MM.1S (cell line): ENCODE measurements around the gene SLC17A7.
"Not testable (repeated sequence)": the region's sequence is repeated elsewhere in the genome, so short reads cannot be mapped to it uniquely, and the experiment has no call there.

Experiments
- DNase-seq: peaks from one replicate; pipeline ENCODE4 v3.0.0-alpha.2; 2015
- H2AFZ ChIP-seq: fragments of 300-600 bp; sonication (generic); 2 replicates; pipeline ENCODE4 v1.6.0; 2016; ENCODE audit warnings: antibody characterized with exemption, low read length
- H3F3A ChIP-seq: fragments of 300-600 bp; sonication (generic); 2 replicates; pipeline ENCODE4 v1.6.1; 2016; ENCODE audit warnings: mild to moderate bottlenecking, antibody characterized with exemption, low read length, moderate library complexity, mixed read lengths; ENCODE audit not compliant: insufficient read depth
- H3K27ac ChIP-seq: fragments of 300-600 bp; sonication (generic); 2 replicates; pipeline ENCODE4 v1.5.1; 2016; ENCODE audit warnings: mild to moderate bottlenecking, low read length
- H3K27me3 ChIP-seq: fragments of 300-600 bp; sonication (generic); replicated peaks from 2 replicates; pipeline ENCODE4 v1.6.0; 2016; ENCODE audit warnings: low read length; ENCODE audit not compliant: insufficient read depth
- H3K36me3 ChIP-seq: fragments of 300-600 bp; sonication (generic); replicated peaks from 2 replicates; pipeline ENCODE4 v1.6.1; 2016; ENCODE audit warnings: mild to moderate bottlenecking, low read length, mixed read lengths; ENCODE audit not compliant: insufficient read depth
- H3K4me1 ChIP-seq: fragments of 300-600 bp; sonication (generic); 2 replicates; pipeline ENCODE4 v1.6.1; 2016; ENCODE audit warnings: low read length, mixed read lengths
- H3K4me2 ChIP-seq: fragments of 300-600 bp; sonication (generic); 2 replicates; pipeline ENCODE4 v1.6.0; 2016; ENCODE audit warnings: low read depth, low read length
- H3K4me3 ChIP-seq: fragments of 300-600 bp; sonication (generic); 2 replicates; pipeline ENCODE4 v1.5.1; 2016; ENCODE audit warnings: low read length, mixed read lengths
- H3K79me2 ChIP-seq: fragments of 300-600 bp; sonication (generic); 2 replicates; pipeline ENCODE4 v1.6.1; 2016; ENCODE audit warnings: mixed run types, low read length, mixed read lengths
- H3K9ac ChIP-seq: fragments of 300-600 bp; sonication (generic); 2 replicates; pipeline ENCODE4 v1.6.1; 2016; ENCODE audit warnings: low read length, mixed read lengths
- H3K9me2 ChIP-seq: fragments of 300-600 bp; sonication (generic); replicated peaks from 2 replicates; pipeline ENCODE4 v1.6.1; 2016; ENCODE audit warnings: mild to moderate bottlenecking, low read length, mixed read lengths; ENCODE audit not compliant: insufficient read depth
- H3K9me3 ChIP-seq: fragments of 300-600 bp; sonication (generic); replicated peaks from 2 replicates; pipeline ENCODE4 v1.6.1; 2016; ENCODE audit warnings: mild to moderate bottlenecking, low read length, mixed read lengths; ENCODE audit not compliant: insufficient read depth
- H4K20me1 ChIP-seq: fragments of 300-600 bp; sonication (generic); 2 replicates; pipeline ENCODE4 v1.6.1; 2016; ENCODE audit warnings: mild to moderate bottlenecking, low read length, moderate library complexity, mixed read lengths; ENCODE audit not compliant: insufficient read depth
- EZH2 ChIP-seq: fragments of 300-600 bp; sonication (generic); optimal IDR thresholded peaks from 2 replicates; pipeline ENCODE3; 2017; ENCODE audit warnings: low read depth, mild to moderate bottlenecking, antibody characterized with exemption, low read length, mixed read lengths
- EZH2phosphoT487 ChIP-seq: fragments of 300-600 bp; sonication (generic); IDR thresholded peaks from 2 replicates; pipeline ENCODE4 v1.6.1; 2018; ENCODE audit warnings: antibody characterized with exemption, low read length
- TF ChIP-seq, protein P1 (sequence below): fragments of 300-600 bp; sonication (generic); IDR thresholded peaks from 2 replicates; pipeline ENCODE4 v1.5.1; 2016; ENCODE audit warnings: antibody characterized with exemption, low read length, mixed read lengths

The SLC17A7 gene

DNA sequence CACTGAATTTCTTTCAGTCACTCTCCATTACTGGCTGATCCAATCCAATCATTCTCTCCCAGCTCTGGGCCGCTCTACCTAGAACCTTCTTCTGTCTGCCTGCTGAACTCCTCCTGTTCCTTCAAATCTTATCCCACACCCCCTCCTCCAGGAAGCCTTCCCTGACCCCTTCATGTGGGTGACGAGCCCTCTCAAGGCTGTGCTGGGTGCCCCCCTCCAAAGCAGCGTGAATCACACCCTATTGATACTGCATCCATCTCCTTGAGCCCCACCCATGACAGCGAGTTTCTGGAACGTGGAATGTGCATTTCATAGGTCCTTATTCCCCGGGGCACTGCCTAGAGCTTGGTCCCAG, 7.1 kb upstream of the SLC17A7 start:
- Histone ChIP-seq H3K4me2 (no peak overlapping the region), H3K4me1 (peaks cover 5% of the 10 kb centered on the region; the same call in 1 of the 2 replicates), H3K36me3 (no peaks in the 10 kb centered on the region), H3K9me3 (no peaks in the 10 kb centered on the region), H3K4me3 (no peak overlapping the region), H2AFZ (no peak overlapping the region), H3K27ac (no peak overlapping the region), H3F3A (peaks cover 19% of the 10 kb centered on the region), H3K27me3 (no peaks in the 10 kb centered on the region), H4K20me1 (no peaks in the 10 kb centered on the region), H3K9ac (no peak overlapping the region), H3K79me2 (peaks cover 20% of the 10 kb centered on the region), H3K9me2 (no peaks in the 10 kb centered on the region)
- no peak for DNase-seq
- no peak for TF ChIP-seq EZH2phosphoT487
- TF ChIP-seq, protein P1, sequence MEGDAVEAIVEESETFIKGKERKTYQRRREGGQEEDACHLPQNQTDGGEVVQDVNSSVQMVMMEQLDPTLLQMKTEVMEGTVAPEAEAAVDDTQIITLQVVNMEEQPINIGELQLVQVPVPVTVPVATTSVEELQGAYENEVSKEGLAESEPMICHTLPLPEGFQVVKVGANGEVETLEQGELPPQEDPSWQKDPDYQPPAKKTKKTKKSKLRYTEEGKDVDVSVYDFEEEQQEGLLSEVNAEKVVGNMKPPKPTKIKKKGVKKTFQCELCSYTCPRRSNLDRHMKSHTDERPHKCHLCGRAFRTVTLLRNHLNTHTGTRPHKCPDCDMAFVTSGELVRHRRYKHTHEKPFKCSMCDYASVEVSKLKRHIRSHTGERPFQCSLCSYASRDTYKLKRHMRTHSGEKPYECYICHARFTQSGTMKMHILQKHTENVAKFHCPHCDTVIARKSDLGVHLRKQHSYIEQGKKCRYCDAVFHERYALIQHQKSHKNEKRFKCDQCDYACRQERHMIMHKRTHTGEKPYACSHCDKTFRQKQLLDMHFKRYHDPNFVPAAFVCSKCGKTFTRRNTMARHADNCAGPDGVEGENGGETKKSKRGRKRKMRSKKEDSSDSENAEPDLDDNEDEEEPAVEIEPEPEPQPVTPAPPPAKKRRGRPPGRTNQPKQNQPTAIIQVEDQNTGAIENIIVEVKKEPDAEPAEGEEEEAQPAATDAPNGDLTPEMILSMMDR, result no peak

DNA sequence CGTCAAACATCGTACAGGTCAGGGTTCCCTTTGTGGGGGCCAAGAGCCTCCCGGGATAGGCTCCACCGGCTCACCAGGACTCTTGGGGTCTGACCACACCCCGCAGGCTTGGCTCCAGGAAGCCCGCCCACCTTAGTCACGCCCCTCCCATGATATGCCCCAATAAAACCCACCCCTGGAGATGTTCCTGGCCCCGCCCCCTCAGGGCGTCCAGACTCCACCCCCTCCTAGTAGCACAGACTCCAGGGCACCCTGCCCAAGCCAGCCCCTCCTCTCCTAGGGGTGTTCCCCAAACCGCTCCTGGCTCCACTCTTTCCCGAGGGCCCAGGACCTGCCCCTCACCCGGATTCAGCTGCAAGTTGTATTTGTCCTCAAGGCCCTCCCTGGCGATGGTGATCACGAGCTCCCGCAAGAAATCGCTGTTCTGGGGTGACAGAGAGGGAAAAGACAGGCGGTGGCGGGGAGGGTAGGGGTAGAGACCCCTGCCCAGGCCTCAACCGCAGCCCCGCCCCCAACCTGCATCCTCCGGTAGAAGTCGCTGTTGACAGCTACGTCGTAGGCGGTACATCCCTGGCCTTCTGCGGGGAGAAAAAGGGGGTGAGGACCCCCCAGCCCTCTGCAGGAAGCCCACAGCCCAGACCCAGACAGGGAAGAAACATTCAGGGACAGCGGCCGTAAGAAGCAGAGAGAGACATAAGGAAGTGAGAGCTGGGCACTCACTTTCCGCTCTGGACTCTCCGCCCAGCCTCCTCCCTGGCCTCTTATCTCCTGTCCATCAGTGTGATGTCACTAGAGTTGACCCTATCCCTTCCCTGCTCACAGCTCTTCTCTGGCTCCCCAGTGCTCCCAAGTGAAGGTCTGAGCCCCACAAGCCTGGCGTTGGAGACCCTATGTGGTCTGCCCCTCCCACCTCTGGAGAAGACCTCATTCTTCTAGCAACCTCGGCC, 6.4 kb upstream of the SLC17A7 start:
- H3K27ac ChIP-seq, result no peak overlapping the region
- no peaks in the 10 kb centered on the region for H3K9me2 ChIP-seq
- no peak overlapping the region for H3K4me3 ChIP-seq
- H3F3A ChIP-seq, result peaks cover 14% of the 10 kb centered on the region
- H3K36me3 ChIP-seq, result no peaks in the 10 kb centered on the region
- H3K27me3 ChIP-seq, result no peaks in the 10 kb centered on the region
- peaks cover 5% of the 10 kb centered on the region; the same call in 1 of the 2 replicates for H3K4me1 ChIP-seq
- TF ChIP-seq, protein P1, result no peak
- TF ChIP-seq EZH2 (no peak), EZH2phosphoT487 (no peak)
- no peak for DNase-seq
- H3K9me3 ChIP-seq, result no peaks in the 10 kb centered on the region
- no peak overlapping the region for H3K9ac ChIP-seq
- H2AFZ ChIP-seq, result no peak overlapping the region
- H4K20me1 ChIP-seq, result no peaks in the 10 kb centered on the region
- H3K4me2 ChIP-seq, result no peak overlapping the region
- H3K79me2 ChIP-seq, result peaks cover 20% of the 10 kb centered on the region

DNA sequence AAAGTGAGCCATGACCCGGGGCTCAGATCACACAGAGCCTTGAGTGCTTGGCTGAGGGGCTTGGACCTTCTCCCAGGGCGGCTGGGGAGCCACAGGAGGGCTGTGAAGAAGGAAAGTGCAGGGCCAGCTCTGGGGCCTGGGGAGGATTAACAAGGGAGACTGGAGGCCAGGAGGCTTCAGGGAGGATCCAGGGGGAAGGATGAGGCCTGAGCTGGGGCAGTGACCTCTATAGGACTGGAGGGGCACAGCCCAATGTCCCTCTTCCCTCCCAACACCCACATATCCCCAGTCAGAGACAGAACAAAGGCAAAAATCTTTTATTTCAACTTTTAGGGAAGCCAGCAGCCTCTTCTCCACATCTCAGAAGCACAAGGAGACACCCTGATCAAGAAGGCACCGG, 4.7 kb upstream of the SLC17A7 start:
- no peak overlapping the region for H3K27ac ChIP-seq
- H3K36me3 ChIP-seq, result no peaks in the 10 kb centered on the region
- H3K9me2 ChIP-seq, result no peaks in the 10 kb centered on the region
- TF ChIP-seq EZH2phosphoT487 (no peak), EZH2 (no peak)
- TF ChIP-seq, protein P1, result no peak
- H3K9me3 ChIP-seq, result no peaks in the 10 kb centered on the region
- no peaks in the 10 kb centered on the region for H4K20me1 ChIP-seq
- H3K4me2 ChIP-seq, result no peak overlapping the region
- DNase-seq, result no peak
- H2AFZ ChIP-seq, result no peak overlapping the region
- peaks cover 11% of the 10 kb centered on the region for H3K27me3 ChIP-seq
- H3K79me2 ChIP-seq, result peaks cover 14% of the 10 kb centered on the region
- H3K9ac ChIP-seq, result no peak overlapping the region
- peaks cover 6% of the 10 kb centered on the region; the same call in 1 of the 2 replicates for H3F3A ChIP-seq
- no peak overlapping the region for H3K4me3 ChIP-seq
- peaks cover 5% of the 10 kb centered on the region; the same call in 1 of the 2 replicates for H3K4me1 ChIP-seq

DNA sequence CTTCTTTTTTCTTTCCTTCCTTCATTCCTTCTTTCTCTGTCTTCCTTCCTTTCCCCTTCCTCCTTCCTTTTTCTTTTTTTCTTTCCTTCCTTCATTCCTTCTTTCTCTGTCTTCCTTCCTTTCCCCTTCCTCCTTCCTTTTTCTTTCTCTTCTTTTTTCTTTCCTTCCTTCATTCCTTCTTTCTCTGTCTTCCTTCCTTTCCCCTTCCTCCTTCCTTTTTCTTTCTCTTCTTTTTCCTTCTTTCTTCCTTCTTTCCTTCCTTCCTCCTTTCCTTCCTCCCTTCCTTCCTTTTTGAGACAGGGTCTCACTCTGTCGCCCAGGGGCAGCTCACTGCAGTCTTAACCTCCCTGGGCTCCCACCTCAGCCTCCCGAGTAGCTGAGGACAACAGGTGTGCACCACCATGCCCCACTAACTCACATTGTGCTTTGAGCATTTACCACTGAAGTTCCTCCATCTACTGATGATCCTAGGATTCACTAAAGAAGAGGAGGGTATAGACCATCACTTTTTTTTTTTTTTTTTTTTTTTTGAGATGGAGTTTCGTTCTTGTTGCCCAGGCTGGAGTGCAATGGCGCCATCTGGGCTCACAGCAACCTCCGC, 2.9 kb upstream of the SLC17A7 start:
- not testable (repeated sequence) for H3K79me2 ChIP-seq, H3K27ac ChIP-seq, H3K9me3 ChIP-seq, H3K9ac ChIP-seq, H3K4me1 ChIP-seq, DNase-seq, H3F3A ChIP-seq, H3K36me3 ChIP-seq, H3K9me2 ChIP-seq, H4K20me1 ChIP-seq
- peak overlapping the region; percentile 84; the same call in 1 of the 2 replicates for H3K4me3 ChIP-seq
- H3K4me2 ChIP-seq, result peak overlapping the region; percentile 90; the same call in 1 of the 2 replicates
- peak overlapping the region; percentile 99; the same call in 1 of the 2 replicates for H2AFZ ChIP-seq
- peaks cover 29% of the 10 kb centered on the region for H3K27me3 ChIP-seq
